Prostate gland (tissue), 2 donors: ENCODE results near the gene GP2.

Source experiments
- CTCF ChIP-seq, 4 experiments: fragments of 200-600 bp in 2 of 4; fragments of 450-650 bp in 2 of 4; sonication (generic) in 2 of 4; IDR thresholded peaks; 1 replicate in 3 of 4; 2 replicates in 1 of 4; pipeline ENCODE4 v1.5.1; 2016 to 2019; ENCODE audit warnings: antibody characterized with exemption in 4 of 4, mild to moderate bottlenecking in 2 of 4, moderate library complexity in 2 of 4
- POLR2A ChIP-seq: fragments of 450-650 bp; IDR thresholded peaks from one replicate; pipeline ENCODE4 v1.6.1; 2016; ENCODE audit warnings: antibody characterized with exemption, mild to moderate bottlenecking
- POLR2AphosphoS5 ChIP-seq: sonication (generic); formaldehyde crosslinking; IDR thresholded peaks from one replicate; pipeline ENCODE4 v1.6.1; 2017; ENCODE audit warnings: antibody characterized with exemption

- TF ChIP-seq POLR2A (no peak), CTCF (IDR thresholded peaks at IDR 0.05) (no peak), POLR2AphosphoS5 (peak; percentile 48)
These were observed 35.9 kb upstream of the GP2 start for GRCh38 chr16:20363191-20363590.
